B cell (primary cell): ENCODE results near the gene ATF1. TPM values are rescaled to one million over a fixed set of nuclear protein-coding genes. Genes with fewer than 3 reads are reported as not detected.
"Not testable (repeated sequence)": the region's sequence is repeated elsewhere in the genome, so short reads cannot be mapped to it uniquely, and the experiment has no call there.

ENCODE experiments used
- ATAC-seq: fragments of 200-7000 bp; cut with Tn5 transposase; one replicate; pipeline ENCODE4 v1.10.0; 2021; ENCODE audit warnings: low read depth, mild to moderate bottlenecking, moderate number of reproducible peaks, moderate library complexity
- CTCF ChIA-PET: fragments of 350-600 bp; sonication (Branson Sonifier 250); formaldehyde crosslinking; loops from one replicate; lab custom pipeline; 2021; ENCODE audit warnings: antibody characterized with exemption, inconsistent platforms; lab: Charles Lee
- POLR2A ChIA-PET: fragments of 350-600 bp; sonication (Branson Sonifier 250); formaldehyde crosslinking; loops from one replicate; lab custom pipeline; 2021; ENCODE audit warnings: antibody characterized with exemption; lab: Charles Lee
- DNase-seq: peaks from one replicate; pipeline ENCODE4 v3.0.0; 2013
- H2AFZ ChIP-seq: 2 replicates; pipeline ENCODE4 v1.6.1; 2012; ENCODE audit warnings: mild to moderate bottlenecking, low read depth, low read length; ENCODE audit not compliant: insufficient read depth, poor library complexity, severe bottlenecking
- H3K27ac ChIP-seq, 2 donors: 1 replicate in 1 of 2; 2 replicates in 1 of 2; pipeline ENCODE4 v1.5.1; 2012 to 2013; ENCODE audit warnings: low read length in 2 of 2, mild to moderate bottlenecking in 2 of 2, moderate library complexity in 1 of 2
- H3K27me3 ChIP-seq, 4 experiments: fragments of 200-600 bp in 1 of 4; sonication (generic) in 1 of 4; replicated peaks in 1 of 4; 1 replicate in 2 of 4; 2 replicates in 2 of 4; pipeline versions ENCODE4 v1.6.1 to v1.7.0; 2013 to 2016; ENCODE audit warnings: low read length in 3 of 4, mild to moderate bottlenecking in 2 of 4, mixed read lengths in 1 of 4, moderate library complexity in 1 of 4; ENCODE audit not compliant: insufficient read depth in 4 of 4, control insufficient read depth in 3 of 4; ENCODE audit errors: control extremely low read depth in 1 of 4
- H3K36me3 ChIP-seq, 2 experiments: replicated peaks in 1 of 2; 1 replicate in 1 of 2; 2 replicates in 1 of 2; pipeline versions ENCODE4 v1.6.1 to v1.7.1; 2013; ENCODE audit warnings: low read length in 1 of 2; ENCODE audit not compliant: insufficient read depth in 2 of 2, control insufficient read depth in 1 of 2; ENCODE audit errors: control extremely low read depth in 1 of 2, extremely low read depth in 1 of 2
- H3K4me1 ChIP-seq, 2 donors: fragments of 200-600 bp in 1 of 2; sonication (generic) in 1 of 2; 1 replicate in 1 of 2; 2 replicates in 1 of 2; pipeline versions ENCODE4 v1.5.1 to v1.6.1; 2013 to 2017; ENCODE audit warnings: low read length in 2 of 2; ENCODE audit not compliant: control insufficient read depth in 2 of 2, insufficient read depth in 2 of 2
- H3K4me2 ChIP-seq: replicated peaks from 2 replicates; pipeline ENCODE3; 2012; ENCODE audit warnings: mild to moderate bottlenecking, low read depth, low read length; ENCODE audit not compliant: poor library complexity, severe bottlenecking
- H3K4me3 ChIP-seq, 5 experiments: fragments of 200-600 bp in 1 of 5; sonication (generic) in 1 of 5; 1 replicate in 3 of 5; 2 replicates in 2 of 5; pipeline versions ENCODE4 v1.5.1 to v1.7.0; 2011 to 2016; ENCODE audit warnings: low read length in 4 of 5, mild to moderate bottlenecking in 4 of 5, low read depth in 2 of 5, control low read depth in 1 of 5, moderate library complexity in 1 of 5; ENCODE audit not compliant: insufficient read depth in 1 of 5; ENCODE audit errors: control extremely low read depth in 1 of 5, extremely low read depth in 1 of 5
- H3K79me2 ChIP-seq: fragments of 200-600 bp; sonication (generic); one replicate; pipeline ENCODE4 v1.6.0; 2016; ENCODE audit warnings: low read length; ENCODE audit not compliant: control insufficient read depth, insufficient read depth
- H3K9ac ChIP-seq: fragments of 200-600 bp; sonication (generic); 2 replicates; pipeline ENCODE4 v1.6.1; 2017; ENCODE audit warnings: mild to moderate bottlenecking, low read length, moderate library complexity
- H3K9me3 ChIP-seq, 3 donors: one replicate each; pipeline versions ENCODE4 v1.6.1 to v1.7.1; 2013; ENCODE audit warnings: low read length in 2 of 3; ENCODE audit not compliant: control insufficient read depth in 2 of 3, insufficient read depth in 1 of 3; ENCODE audit errors: control extremely low read depth in 1 of 3
- H4K20me1 ChIP-seq: 2 replicates; pipeline ENCODE4 v1.6.0; 2012; ENCODE audit warnings: mild to moderate bottlenecking, low read length; ENCODE audit not compliant: insufficient read depth, control insufficient read depth, poor library complexity, severe bottlenecking
- H3K27ac Mint-ChIP-seq: one replicate; pipeline ENCODE4 v1.8.0; 2021; ENCODE audit warnings: mixed read lengths
- H3K27me3 Mint-ChIP-seq: one replicate; pipeline ENCODE4 v1.8.0; 2021; ENCODE audit warnings: mixed read lengths
- H3K4me1 Mint-ChIP-seq: one replicate; pipeline ENCODE4 v1.8.0; 2021; ENCODE audit warnings: mixed read lengths
- H3K4me3 Mint-ChIP-seq: one replicate; pipeline ENCODE4 v1.8.0; 2021; ENCODE audit warnings: mixed read lengths
- H3K9me3 Mint-ChIP-seq: one replicate; pipeline ENCODE4 v1.8.0; 2022; ENCODE audit warnings: mixed read lengths; ENCODE audit not compliant: insufficient read depth
- EZH2 ChIP-seq: IDR thresholded peaks from 2 replicates; pipeline ENCODE4 v1.6.1; 2012; ENCODE audit warnings: borderline replicate concordance, low read depth, mild to moderate bottlenecking, moderate library complexity, low read length; ENCODE audit not compliant: insufficient read depth, poor library complexity, severe bottlenecking
- WGBS: methylation state at CpG from one replicate; pipeline ENCODE4 v1.1.5; 2013; ENCODE audit warnings: missing lambda C conversion rate; ENCODE audit not compliant: insufficient coverage; 5-methylcytosine and 5-hydroxymethylcytosine counted together
- intact Hi-C: fragments of 100-400 bp; cut with micrococcal nuclease; formaldehyde crosslinking; loops from one replicate; pipeline ENCODE4 v1.10.0; 2022
- polyA plus RNA-seq: library from polyadenylated mRNA; depleted of rRNA; stranded (reverse); fragments of >200 nt; gene quantifications from 2 replicates; pipeline ENCODE4 v1.2.3, GENCODE V29; 2012
- total RNA-seq, 2 donors: library from RNA; stranded (reverse); fragments of 120-200 nt in 1 of 2; gene quantifications; 1 replicate in 1 of 2; 2 replicates in 1 of 2; pipeline versions ENCODE4 v1.2.3 to v1.2.4, GENCODE V29; 2013 to 2022
- TF ChIP-seq, protein P1 (sequence below): fragments of 200-600 bp; IDR thresholded peaks from one replicate; pipeline ENCODE4 v1.8.0; 2022; ENCODE audit warnings: antibody characterized with exemption, mild to moderate bottlenecking

Gene ATF1
- total and polyA plus RNA-seq, 2 donors (not counting 1 experiment from before 2014, with no cell fraction given): 17.2 to 39.5 TPM

DNA sequence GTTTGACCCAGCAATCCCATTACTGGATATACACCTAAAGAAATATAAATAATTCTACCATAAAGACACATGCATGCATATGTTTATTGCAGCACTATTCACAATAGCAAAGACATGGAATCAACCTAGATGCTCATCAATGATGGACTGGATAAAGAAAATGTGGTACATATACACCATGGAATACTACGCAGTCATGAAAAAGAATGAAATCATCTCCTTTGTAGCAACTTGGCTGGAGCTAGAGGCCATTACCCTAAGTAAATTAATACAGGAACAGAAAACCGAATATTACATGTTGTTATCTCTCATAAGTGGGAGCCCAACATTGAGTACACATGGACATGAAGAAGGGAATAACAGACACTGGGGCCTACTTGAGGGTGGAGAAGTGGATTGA, 91.8 kb downstream of the ATF1 start:
- H3K27me3 Mint-ChIP-seq, H3K4me3 ChIP-seq, H3K4me2 ChIP-seq, H3K4me1 Mint-ChIP-seq, H3K27ac ChIP-seq, H3K27me3 ChIP-seq, H3K4me1 ChIP-seq, H3K27ac Mint-ChIP-seq, DNase-seq, H2AFZ ChIP-seq, H3K4me3 Mint-ChIP-seq, POLR2A ChIA-PET, H3K9me3 Mint-ChIP-seq, CTCF ChIA-PET, H3K9me3 ChIP-seq, H3K79me2 ChIP-seq, H3K36me3 ChIP-seq, intact Hi-C loops, H3K9ac ChIP-seq, ATAC-seq, H4K20me1 ChIP-seq: not testable (repeated sequence)
- 83% methylated on average over 1 of the region's 2 CpGs for whole genome bisulfite sequencing

DNA sequence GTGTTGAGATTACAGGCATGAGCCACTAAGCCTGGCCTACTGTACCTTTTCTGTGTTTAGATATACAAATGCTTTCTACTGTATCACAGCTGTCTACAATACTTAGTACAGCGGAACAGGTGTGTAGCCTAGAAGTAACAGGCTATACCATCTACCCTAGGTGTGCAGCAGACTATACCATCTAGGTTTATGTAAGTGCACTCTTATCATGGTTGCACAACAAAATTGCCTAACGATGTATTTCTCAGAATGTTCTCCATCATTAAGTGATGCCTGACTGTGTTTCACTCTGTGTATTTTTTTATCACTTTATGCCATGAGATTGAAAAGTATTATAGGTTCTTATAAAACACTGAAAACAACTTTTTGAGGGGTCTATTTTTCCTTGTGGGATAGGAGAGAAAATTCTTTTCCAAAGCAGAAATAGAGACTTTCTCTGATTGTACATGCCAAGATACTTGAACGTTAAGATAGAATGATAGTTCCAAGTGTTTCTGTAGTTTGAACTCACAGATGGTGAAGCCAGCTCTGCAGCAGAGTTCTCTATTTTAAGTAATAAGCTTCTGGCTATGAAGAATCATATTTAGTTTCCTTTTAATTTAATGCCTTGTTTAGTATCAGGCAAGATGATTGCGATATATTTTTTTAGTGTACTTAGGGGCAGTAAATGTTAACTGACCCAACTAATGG, 95.9 kb downstream of the ATF1 start:
- Histone ChIP-seq H3K9me3 (peaks cover 0 to 3% (median 0%) of the 10 kb centered on the region in 3 donors), H3K4me1 (no peaks in the 10 kb centered on the region), H3K27ac (no peak overlapping the region), H4K20me1 (no peaks in the 10 kb centered on the region), H3K36me3 (no peaks in the 10 kb centered on the region), H3K9ac (no peak overlapping the region), H3K27me3 (no peaks in the 10 kb centered on the region), H3K79me2 (no peaks in the 10 kb centered on the region), H3K4me2 (no peak overlapping the region), H2AFZ (no peak overlapping the region), H3K4me3 (no peak overlapping the region)
- Mint-ChIP-seq H3K27me3 (no peaks in the 10 kb centered on the region), H3K4me3 (no peak overlapping the region), H3K27ac (no peak overlapping the region), H3K4me1 (no peaks in the 10 kb centered on the region), H3K9me3 (peaks cover 5% of the 10 kb centered on the region)
- DNase-seq (no peak), ATAC-seq (no peak)
- TF ChIP-seq EZH2: no peak
- TF ChIP-seq, protein P1, sequence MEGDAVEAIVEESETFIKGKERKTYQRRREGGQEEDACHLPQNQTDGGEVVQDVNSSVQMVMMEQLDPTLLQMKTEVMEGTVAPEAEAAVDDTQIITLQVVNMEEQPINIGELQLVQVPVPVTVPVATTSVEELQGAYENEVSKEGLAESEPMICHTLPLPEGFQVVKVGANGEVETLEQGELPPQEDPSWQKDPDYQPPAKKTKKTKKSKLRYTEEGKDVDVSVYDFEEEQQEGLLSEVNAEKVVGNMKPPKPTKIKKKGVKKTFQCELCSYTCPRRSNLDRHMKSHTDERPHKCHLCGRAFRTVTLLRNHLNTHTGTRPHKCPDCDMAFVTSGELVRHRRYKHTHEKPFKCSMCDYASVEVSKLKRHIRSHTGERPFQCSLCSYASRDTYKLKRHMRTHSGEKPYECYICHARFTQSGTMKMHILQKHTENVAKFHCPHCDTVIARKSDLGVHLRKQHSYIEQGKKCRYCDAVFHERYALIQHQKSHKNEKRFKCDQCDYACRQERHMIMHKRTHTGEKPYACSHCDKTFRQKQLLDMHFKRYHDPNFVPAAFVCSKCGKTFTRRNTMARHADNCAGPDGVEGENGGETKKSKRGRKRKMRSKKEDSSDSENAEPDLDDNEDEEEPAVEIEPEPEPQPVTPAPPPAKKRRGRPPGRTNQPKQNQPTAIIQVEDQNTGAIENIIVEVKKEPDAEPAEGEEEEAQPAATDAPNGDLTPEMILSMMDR: no peak
- ChIA-PET CTCF (no interaction called here), POLR2A (no interaction called here)
- WGBS: 80% methylated on average over 1 of the region's 4 CpGs
- intact Hi-C loops: no loop called here
